ENCODE data around the gene RSAD1.

Gene RSAD1

GRCh38 chr17:50465171-50465570 is 13.5 kb upstream of the RSAD1 start:
- DNase-seq (ENCODE audit: low spot score) = no peak
- TF ChIP-seq CTCF (IDR thresholded peaks at IDR 0.05; ENCODE audit: extremely low read depth, missing control alignments) = no peak

- no peak for DNase-seq (ENCODE audit: low spot score)
- TF ChIP-seq CTCF (IDR thresholded peaks at IDR 0.05; ENCODE audit: extremely low read depth, missing control alignments) = no peak
These were observed 13.0 kb upstream of the RSAD1 start for GRCh38 chr17:50465635-50466034.

- no peak for TF ChIP-seq CTCF (IDR thresholded peaks at IDR 0.05; ENCODE audit: extremely low read depth, missing control alignments)
- DNase-seq (ENCODE audit: low spot score) = no peak
These were observed 12.1 kb upstream of the RSAD1 start for GRCh38 chr17:50466371-50467113.

GRCh38 chr17:50467114-50467854 is 11.4 kb upstream of the RSAD1 start:
- TF ChIP-seq CTCF (IDR thresholded peaks at IDR 0.05; ENCODE audit: extremely low read depth, missing control alignments) = no peak
- DNase-seq (ENCODE audit: low spot score) = no peak

GRCh38 chr17:50467855-50468303 is 10.8 kb upstream of the RSAD1 start:
- no peak for DNase-seq (ENCODE audit: low spot score)
- TF ChIP-seq CTCF (IDR thresholded peaks at IDR 0.05; ENCODE audit: extremely low read depth, missing control alignments) = no peak

- TF ChIP-seq CTCF (IDR thresholded peaks at IDR 0.05; ENCODE audit: extremely low read depth, missing control alignments) = no peak
- DNase-seq (ENCODE audit: low spot score) = peak; percentile 63
These were observed 10.1 kb upstream of the RSAD1 start, which contains the start of gene CHAD for GRCh38 chr17:50468304-50469207. Gene CHAD (minus strand): TSS chr17:50468880. CDS start chr17:50468813, 67 bp downstream.

Measured in GM20000 (cell line).